ENCODE measurements around the gene DLG2. TPM values are rescaled to one million over a fixed set of nuclear protein-coding genes. Genes with fewer than 3 reads are reported as not detected.

Gene DLG2
- total RNA-seq, 3 donors from 2014 or later (not counting 1 experiment from before 2014, with no cell fraction given), result 1.7 to 2.9 (median 2.2) TPM

GRCh38 chr11:83689144-83689780 lies 1937.9 kb downstream of the DLG2 start:
- no peaks in the 10 kb centered on the region for H3K9me3 ChIP-seq (ENCODE audit: control insufficient read depth, insufficient read depth, low read length)
- Mint-ChIP-seq H3K27me3 (ENCODE audit: low read depth in 2 of 2) (no peaks in the 10 kb centered on the region), H3K9me3 (peaks cover 3 to 10% of the 10 kb centered on the region in 2 donors), H3K4me3 (no peak overlapping the region), H3K4me1 (no peaks in the 10 kb centered on the region), H3K36me3 (no peaks in the 10 kb centered on the region), H3K27ac (no peak overlapping the region)
- ATAC-seq (no peak), DNase-seq (no peak)
- H3K4me3 ChIP-seq (ENCODE audit: low read length), result no peak overlapping the region
- no peaks in the 10 kb centered on the region for H3K4me1 ChIP-seq (ENCODE audit: control insufficient read depth, insufficient read depth, low read length)
- no CpG with 5 or more reads among the region's 1 CpG for WGBS (ENCODE audit: insufficient coverage)
- no peaks in the 10 kb centered on the region for H3K36me3 ChIP-seq (ENCODE audit: control insufficient read depth, insufficient read depth, low read length)
- intact Hi-C loops (cut with micrococcal nuclease), result no loop called here
- no peak overlapping the region for H3K27ac ChIP-seq (ENCODE audit: low read length)
- no peak for TF ChIP-seq CTCF (IDR thresholded peaks at IDR 0.05)
- no peaks in the 10 kb centered on the region for H3K27me3 ChIP-seq (ENCODE audit: control insufficient read depth, insufficient read depth, low read length)

- ATAC-seq (no peak), DNase-seq (no peak)
- Histone ChIP-seq H3K27me3 (ENCODE audit: control insufficient read depth, insufficient read depth, low read length) (no peaks in the 10 kb centered on the region), H3K4me3 (ENCODE audit: low read length) (no peak overlapping the region), H3K9me3 (ENCODE audit: control insufficient read depth, insufficient read depth, low read length) (no peaks in the 10 kb centered on the region), H3K27ac (ENCODE audit: low read length) (no peak overlapping the region), H3K4me1 (ENCODE audit: control insufficient read depth, insufficient read depth, low read length) (no peaks in the 10 kb centered on the region), H3K36me3 (ENCODE audit: control insufficient read depth, insufficient read depth, low read length) (no peaks in the 10 kb centered on the region)
- Mint-ChIP-seq H3K4me3 (no peak overlapping the region), H3K4me1 (no peaks in the 10 kb centered on the region), H3K36me3 (no peaks in the 10 kb centered on the region), H3K27me3 (ENCODE audit: low read depth in 2 of 2) (no peaks in the 10 kb centered on the region), H3K27ac (no peak overlapping the region), H3K9me3 (peaks cover 3 to 10% of the 10 kb centered on the region in 2 donors)
- WGBS (ENCODE audit: insufficient coverage), result 57% methylated on average over 5 of the region's 5 CpGs
- intact Hi-C loops (cut with micrococcal nuclease), result no loop called here
- TF ChIP-seq CTCF (IDR thresholded peaks at IDR 0.05), result no peak
Measured at GRCh38 chr11:83687787-83688186, 1939.4 kb downstream of the DLG2 start.

- Mint-ChIP-seq H3K27ac (no peak overlapping the region), H3K4me3 (no peak overlapping the region), H3K9me3 (peaks cover 3 to 10% of the 10 kb centered on the region in 2 donors), H3K4me1 (no peaks in the 10 kb centered on the region), H3K36me3 (no peaks in the 10 kb centered on the region), H3K27me3 (ENCODE audit: low read depth in 2 of 2) (no peaks in the 10 kb centered on the region)
- no peak for ATAC-seq
- no peaks in the 10 kb centered on the region for H3K9me3 ChIP-seq (ENCODE audit: control insufficient read depth, insufficient read depth, low read length)
- WGBS (ENCODE audit: insufficient coverage), result 93% methylated on average over 2 of the region's 2 CpGs
- TF ChIP-seq CTCF (IDR thresholded peaks at IDR 0.05), result no peak
- no peak for DNase-seq
- no peaks in the 10 kb centered on the region for H3K27me3 ChIP-seq (ENCODE audit: control insufficient read depth, insufficient read depth, low read length)
- H3K4me1 ChIP-seq (ENCODE audit: control insufficient read depth, insufficient read depth, low read length), result no peaks in the 10 kb centered on the region
- intact Hi-C loops (cut with micrococcal nuclease), result no loop called here
- H3K36me3 ChIP-seq (ENCODE audit: control insufficient read depth, insufficient read depth, low read length), result no peaks in the 10 kb centered on the region
- H3K4me3 ChIP-seq (ENCODE audit: low read length), result no peak overlapping the region
- H3K27ac ChIP-seq (ENCODE audit: low read length), result no peak overlapping the region
Measured at GRCh38 chr11:83685730-83686129, 1941.4 kb downstream of the DLG2 start.

GRCh38 chr11:83684071-83684470 lies 1943.1 kb downstream of the DLG2 start:
- no peak overlapping the region for H3K4me3 ChIP-seq (ENCODE audit: low read length)
- Mint-ChIP-seq H3K4me1 (no peaks in the 10 kb centered on the region), H3K27ac (no peak overlapping the region), H3K27me3 (ENCODE audit: low read depth in 2 of 2) (no peaks in the 10 kb centered on the region), H3K36me3 (no peaks in the 10 kb centered on the region), H3K4me3 (no peak overlapping the region), H3K9me3 (peaks cover 3 to 10% of the 10 kb centered on the region in 2 donors)
- ATAC-seq (no peak), DNase-seq (no peak)
- no peaks in the 10 kb centered on the region for H3K4me1 ChIP-seq (ENCODE audit: control insufficient read depth, insufficient read depth, low read length)
- H3K9me3 ChIP-seq (ENCODE audit: control insufficient read depth, insufficient read depth, low read length), result no peaks in the 10 kb centered on the region
- intact Hi-C loops (cut with micrococcal nuclease), result no loop called here
- 82% methylated on average over 3 of the region's 4 CpGs for WGBS (ENCODE audit: insufficient coverage)
- no peaks in the 10 kb centered on the region for H3K36me3 ChIP-seq (ENCODE audit: control insufficient read depth, insufficient read depth, low read length)
- TF ChIP-seq CTCF (IDR thresholded peaks at IDR 0.05), result no peak
- no peaks in the 10 kb centered on the region for H3K27me3 ChIP-seq (ENCODE audit: control insufficient read depth, insufficient read depth, low read length)
- no peak overlapping the region for H3K27ac ChIP-seq (ENCODE audit: low read length)
